Pulmonary artery endothelial cell (primary cell): Measurements from ENCODE around the gene YRDC. TPM values are rescaled to one million over a fixed set of nuclear protein-coding genes. Genes with fewer than 3 reads are reported as not detected.

ENCODE experiments used
- DNase-seq: peaks from one replicate; pipeline ENCODE4 v3.0.0-alpha.2; 2011; ENCODE audit warnings: low read depth, low spot score
- total RNA-seq: library from RNA; depleted of rRNA; stranded (reverse); fragments of >200 nt; gene quantifications from 2 replicates; pipeline ENCODE4 v1.2.3, GENCODE V29; 2014

Gene YRDC
- total RNA-seq, 1 donor from 2014 or later, result 23.9 TPM

- no peak for DNase-seq
Observed at GRCh38 chr1:37822906-37823815, 15.2 kb upstream of the YRDC start.

GRCh38 chr1:37821481-37821880 lies 13.5 kb upstream of the YRDC start:
- no peak for DNase-seq

GRCh38 chr1:37817481-37817880 lies 9.5 kb upstream of the YRDC start:
- DNase-seq, result no peak

- DNase-seq, result no peak
Observed at GRCh38 chr1:37814252-37814651, 6.2 kb upstream of the YRDC start.

DNA sequence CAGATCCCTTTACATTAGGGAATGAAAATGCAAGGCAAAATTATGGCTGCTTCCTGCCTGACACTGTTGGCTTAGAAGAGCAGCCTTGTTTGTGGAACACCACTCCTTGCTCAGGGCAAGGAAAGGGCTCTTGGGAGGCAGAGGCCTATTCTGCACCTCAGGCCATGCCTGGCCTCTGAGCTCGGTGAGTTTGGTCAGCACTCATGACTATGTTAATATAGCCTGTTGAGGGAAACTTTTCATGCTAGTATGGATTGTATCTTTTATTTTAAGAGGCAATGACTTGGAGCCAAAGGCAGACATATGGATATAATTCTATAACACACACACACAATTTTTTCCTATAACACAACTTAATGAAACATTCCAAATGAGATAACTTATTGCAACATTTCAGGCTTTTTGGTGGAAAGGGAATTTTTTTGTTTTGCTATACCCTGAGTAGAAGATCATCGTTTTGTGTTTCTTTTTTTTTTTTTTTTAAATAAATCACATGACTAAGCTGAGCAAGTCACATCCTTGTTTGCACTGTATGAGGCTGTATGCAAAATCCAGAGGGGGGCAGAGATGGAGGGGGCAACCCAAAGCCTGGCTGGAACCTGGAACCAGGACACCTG lies 5.6 kb upstream of the YRDC start:
- DNase-seq, result no peak

DNA sequence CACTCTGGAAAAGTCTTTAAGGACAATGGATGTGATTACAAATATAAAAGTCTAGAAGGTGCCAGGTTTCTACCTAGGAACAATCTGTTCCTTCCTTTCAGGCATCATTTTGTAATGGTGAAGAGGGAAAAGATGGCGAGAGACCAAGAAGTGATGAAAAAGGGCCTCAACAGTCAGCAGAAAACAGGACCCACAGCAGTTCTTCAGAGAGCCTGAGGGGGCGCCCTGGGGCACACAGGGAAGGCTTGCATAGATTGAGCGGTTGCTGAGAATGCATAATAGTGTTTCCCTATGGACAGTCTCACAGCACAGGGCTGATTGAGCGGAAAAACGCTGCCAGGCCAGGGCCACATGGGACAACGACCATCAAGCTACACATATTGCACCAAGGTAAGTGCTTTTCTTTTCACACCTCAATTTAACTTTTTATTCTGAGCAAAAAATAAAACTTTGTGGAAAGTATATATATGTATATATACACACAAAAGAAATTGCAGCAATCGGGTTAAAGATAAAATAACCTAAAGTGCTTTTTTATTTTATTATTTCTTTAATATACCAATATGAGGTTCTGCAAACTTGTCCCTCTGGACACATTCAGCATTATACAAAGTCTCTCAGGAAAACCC lies 3.1 kb upstream of the YRDC start:
- no peak for DNase-seq

DNA sequence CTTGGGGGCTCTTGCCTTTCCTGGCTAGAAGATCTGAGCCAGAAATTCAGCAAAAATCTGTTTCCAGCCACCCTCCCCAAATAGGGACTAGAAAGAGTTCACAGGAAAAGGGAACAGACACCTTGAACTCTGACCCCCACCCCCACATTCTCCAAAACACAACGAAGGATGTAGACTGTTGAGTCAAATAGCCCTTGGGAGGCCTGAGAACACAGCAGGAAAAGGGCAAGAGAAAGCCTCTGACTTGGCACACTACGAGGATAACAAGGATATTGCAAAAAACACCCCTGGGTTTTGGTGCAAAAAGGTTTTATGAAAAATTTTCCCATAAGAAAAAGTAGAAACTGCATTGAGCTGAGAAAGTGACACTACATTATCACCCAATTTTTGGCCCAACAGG lies 1.9 kb upstream of the YRDC start:
- no peak for DNase-seq

DNA sequence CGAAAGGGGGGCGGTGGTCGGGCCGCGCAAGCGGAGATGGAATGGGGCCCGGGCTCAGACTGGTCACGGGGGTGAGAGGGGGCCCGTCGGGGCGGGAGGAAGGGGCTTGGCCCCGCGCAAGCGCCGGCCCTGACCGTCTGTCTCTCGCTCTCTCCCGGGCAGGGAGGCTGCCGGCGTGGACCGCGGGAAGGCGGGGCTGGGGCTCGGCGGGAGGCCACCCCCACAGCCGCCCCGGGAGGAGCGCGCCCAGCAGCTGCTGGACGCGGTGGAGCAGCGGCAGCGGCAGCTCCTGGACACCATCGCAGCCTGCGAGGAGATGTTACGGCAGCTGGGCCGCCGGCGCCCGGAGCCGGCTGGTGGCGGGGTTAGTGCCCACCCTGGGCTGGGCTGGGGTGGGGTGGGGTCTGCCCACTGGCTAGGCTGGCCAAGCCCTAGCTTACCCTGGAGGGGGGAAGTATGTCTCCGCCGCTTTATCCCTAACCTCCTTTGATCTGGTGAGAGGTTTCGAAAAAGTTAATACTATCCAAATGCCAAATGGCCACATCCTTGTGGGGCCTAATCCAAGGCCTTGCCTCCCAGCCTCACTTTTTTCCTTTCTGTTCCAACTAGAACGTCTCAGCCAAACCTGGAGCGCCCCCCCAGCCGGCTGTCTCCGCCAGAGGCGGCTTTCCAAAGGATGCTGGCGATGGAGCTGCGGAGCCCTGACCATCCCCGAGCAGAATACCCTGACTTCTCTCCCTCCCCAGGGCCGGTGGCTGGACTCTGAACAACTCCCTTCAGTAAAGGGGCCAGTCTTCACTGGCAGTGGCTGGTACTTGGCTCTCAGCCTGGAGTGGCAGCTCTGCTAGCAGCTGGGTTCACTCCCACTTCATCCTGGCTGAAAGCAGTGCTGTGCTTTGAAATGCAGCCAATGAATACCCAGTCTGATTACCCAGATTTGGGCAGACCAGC lies 636 bp upstream of the YRDC start:
- no peak for DNase-seq

DNA sequence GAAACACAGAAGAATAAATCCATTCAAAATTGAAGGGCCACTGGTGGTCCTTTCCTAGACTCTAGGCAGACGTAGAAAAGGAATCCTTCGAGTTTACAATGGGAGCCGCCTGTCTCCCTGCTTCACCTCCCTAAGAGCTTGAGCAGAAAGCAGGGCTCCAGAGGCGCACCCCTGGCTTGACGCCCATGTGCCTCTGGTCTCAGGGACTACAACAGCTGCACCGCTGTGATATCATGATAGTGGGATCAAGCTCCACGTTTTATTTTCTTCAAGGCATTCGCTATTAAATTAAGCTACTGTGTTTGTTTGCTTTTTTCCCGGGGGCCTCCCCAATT lies 821 bp downstream of the YRDC start:
- DNase-seq, result no peak

- DNase-seq, result no peak
Observed at GRCh38 chr1:37802439-37802838, 5.6 kb downstream of the YRDC start.

DNA sequence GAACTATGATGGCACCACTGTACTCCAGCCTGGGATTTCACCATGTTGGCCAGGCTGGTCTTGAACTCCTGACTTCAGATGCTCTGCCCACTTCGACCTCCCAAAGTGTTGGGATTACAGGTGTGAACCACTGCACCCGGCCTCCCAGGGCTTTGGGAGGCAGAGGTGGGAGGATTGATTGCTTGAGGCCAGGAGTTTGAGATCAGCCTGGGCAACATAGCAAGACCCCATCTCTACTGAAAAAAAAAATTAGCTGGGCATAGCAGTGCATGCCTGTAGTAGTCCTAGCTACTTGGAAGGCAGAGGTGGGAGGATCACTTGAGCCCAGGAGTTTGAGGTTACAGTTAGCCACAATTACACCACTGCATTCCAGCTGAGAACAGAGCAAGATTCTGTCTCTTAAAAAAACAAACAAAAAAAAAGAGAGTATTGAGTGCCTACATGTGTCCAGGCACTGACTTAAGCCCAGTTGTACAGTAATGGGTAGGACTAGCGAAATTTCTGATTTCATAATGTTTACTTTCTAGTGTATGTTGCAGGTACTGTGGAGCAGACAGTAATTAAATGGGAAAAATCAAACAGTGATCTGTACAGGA lies 10.2 kb downstream of the YRDC start:
- DNase-seq, result no peak

GRCh38 chr1:37795340-37796125 lies 12.5 kb downstream of the YRDC start:
- no peak for DNase-seq

GRCh38 chr1:37794372-37795339 lies 13.4 kb downstream of the YRDC start:
- DNase-seq, result no peak

- DNase-seq, result no peak
Observed at GRCh38 chr1:37793773-37794371, 14.1 kb downstream of the YRDC start, which contains the start of gene MANEAL. MANEAL (plus strand) TSS chr1:37793847; CDS start chr1:37794183, 336 bp downstream.

GRCh38 chr1:37792943-37793686 lies 14.9 kb downstream of the YRDC start:
- DNase-seq, result no peak

GRCh38 chr1:37782491-37782890 lies 25.5 kb downstream of the YRDC start:
- no peak for DNase-seq

- no peak for DNase-seq
Observed at GRCh38 chr1:37778654-37779053, 29.4 kb downstream of the YRDC start.
